HG03139 (cell line): Measurements from ENCODE around the gene PLXND1.

Source experiments
- ATAC-seq: cut with Tn5 transposase; IDR thresholded peaks from one replicate; pipeline ENCODE4 v1.9.1; 2021; ENCODE audit not compliant: unreplicated experiment

PLXND1 gene

GRCh38 chr3:129602309-129602708 lies 4.2 kb downstream of the PLXND1 start:
- ATAC-seq: no peak

GRCh38 chr3:129601713-129602112 lies 4.8 kb downstream of the PLXND1 start:
- no peak for ATAC-seq

DNA sequence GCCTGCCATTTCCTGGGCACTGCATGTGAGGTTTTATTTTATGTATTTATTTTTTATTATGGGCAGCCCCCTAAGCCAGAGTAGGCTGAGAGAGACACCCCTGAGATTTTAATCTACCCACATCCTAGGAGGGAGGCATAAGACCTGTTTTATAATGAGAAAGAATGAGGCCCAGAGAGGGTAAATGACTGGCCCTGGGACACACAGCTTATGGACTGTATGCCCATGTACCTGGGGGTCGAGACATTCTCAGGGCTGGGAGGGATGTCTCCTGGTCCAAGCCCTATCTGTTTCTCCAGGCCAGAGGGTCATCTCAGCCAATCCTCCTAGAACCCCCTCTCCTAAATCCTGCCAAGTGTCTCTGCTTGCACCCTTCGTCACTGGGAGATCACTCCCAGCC lies 6.1 kb downstream of the PLXND1 start:
- ATAC-seq: no peak

DNA sequence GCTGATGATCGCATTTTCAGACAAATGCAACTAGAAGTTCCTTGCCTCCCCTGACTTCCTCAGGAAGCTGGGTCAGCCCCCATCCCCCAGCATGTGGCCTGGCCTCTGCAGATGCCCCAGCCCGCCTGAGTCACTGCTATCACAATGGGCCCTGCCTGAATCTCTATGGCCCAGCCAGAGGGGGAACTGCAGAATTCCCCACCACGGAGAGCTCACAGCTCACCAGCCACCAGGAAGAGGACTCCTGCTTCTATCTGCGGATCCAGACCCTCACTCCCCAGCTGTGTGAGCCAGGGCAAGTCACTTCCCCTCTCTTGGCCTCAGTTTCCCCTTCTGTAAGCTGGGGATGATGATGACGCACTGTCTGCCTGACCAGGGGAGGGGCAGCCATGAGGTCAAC lies 6.9 kb downstream of the PLXND1 start:
- no peak for ATAC-seq

GRCh38 chr3:129599073-129599472 lies 7.4 kb downstream of the PLXND1 start:
- no peak for ATAC-seq

DNA sequence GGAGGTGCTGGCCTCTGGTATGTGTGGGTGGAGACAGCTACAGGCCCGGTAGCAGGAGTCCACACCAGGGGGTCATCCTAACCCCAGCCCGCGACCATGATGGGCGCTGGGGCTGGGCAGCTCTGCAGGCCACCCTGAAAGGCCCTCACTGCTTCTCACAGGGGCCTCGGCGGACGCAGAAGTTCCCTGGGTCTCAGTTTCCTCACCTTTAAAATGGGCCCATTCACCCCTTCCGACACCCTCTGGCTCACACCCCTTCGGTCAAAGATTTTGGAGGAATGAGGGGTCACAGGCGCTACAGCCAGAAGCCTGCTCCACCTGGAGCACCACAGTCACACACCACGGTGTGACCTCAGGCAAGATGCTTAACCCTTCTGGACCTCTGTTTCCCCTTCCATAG lies 8.0 kb downstream of the PLXND1 start:
- ATAC-seq: no peak

DNA sequence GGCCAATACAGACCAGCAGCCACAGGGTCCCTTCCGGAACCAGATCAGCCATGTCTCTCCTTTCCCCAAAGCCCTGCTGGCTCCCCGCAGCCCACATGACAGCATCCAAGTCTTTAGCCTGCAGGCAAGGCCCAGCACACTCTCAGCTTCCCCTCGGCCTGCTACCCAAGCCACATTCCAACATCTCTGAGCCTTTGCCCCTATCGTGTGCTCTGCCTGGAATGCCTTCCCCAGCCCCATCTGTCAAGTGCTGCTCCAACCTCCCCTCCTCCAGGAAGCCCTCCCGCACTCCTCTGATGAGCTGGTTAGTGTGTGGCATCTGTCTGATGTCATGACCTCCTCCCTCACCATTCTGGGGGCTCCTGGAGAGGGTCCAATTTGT lies 8.5 kb downstream of the PLXND1 start:
- no peak for ATAC-seq

DNA sequence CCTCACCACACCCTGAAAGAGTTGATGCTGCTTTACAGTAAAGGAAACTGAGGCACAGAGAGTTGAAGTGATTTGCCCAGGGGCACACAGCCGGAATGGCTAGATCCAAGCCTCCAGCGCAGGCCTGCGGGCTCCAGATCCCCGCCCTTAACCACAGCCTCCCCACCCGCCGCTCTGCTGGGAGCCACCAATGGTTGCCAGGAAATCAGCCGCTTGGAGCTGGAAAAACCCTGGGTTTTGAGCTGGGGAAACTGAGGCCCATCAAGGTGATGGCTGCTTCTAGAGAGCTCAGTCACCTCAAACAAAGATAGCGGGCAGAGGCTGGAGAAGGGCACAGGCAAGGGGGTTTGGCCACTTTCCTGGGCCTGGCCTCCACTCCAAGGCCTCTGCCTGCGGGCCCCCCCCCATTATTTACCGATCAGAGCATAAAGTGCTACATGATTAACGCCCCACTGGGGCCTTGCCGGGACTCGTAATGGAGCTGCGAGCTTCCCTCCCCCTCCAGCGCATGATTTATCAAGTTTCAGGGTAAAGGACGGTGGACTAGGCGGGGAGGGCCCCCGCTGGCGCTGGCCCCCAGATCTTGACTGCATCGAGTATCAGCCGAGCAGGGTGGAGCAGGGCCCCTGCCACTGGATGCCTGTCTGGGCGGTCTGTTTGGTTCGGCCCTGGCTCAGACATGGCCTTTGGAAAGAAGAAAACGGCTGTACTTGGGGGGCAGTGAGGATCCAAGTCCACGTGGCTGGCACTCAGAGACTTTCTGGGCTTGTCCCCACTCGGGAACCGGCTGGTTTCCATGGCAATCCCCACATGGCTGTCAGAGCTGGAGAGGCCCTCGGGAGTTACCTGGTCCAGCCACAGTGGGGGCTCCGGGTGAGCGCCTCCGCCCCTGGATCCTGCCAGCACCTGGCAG lies 9.1 kb downstream of the PLXND1 start:
- ATAC-seq: no peak

- no peak for ATAC-seq
Observed at GRCh38 chr3:129596194-129597086, 10.0 kb downstream of the PLXND1 start.

DNA sequence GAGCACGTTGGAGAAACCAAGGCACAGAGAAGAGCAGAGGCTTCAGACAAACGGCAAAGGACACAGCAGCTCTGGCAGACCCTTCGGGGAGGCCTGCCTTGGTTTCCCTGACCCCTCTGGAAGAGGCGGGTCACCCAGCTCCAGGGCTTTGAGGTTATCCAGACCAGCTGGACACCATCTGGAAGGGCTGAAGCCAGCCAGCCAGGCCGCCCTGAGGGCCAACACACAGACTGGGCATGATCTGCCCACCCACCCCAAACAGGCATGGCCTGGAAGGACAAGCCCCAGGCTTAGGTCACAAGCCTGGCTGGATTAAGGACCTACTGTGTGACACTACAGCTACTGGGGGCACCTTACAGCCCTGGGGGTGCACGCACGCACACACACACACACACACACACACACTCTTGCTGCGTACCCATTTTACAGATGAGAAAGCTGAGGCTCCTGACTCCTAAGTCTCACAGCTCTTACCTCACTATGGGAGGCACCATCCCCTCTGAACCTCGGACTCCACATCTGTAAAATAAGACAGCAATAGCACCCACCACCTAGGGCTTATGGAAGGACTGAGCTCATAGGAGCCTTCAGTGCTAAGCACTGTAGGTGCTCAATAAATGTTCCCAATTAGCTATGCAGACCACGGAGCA lies 10.8 kb downstream of the PLXND1 start:
- ATAC-seq: no peak

DNA sequence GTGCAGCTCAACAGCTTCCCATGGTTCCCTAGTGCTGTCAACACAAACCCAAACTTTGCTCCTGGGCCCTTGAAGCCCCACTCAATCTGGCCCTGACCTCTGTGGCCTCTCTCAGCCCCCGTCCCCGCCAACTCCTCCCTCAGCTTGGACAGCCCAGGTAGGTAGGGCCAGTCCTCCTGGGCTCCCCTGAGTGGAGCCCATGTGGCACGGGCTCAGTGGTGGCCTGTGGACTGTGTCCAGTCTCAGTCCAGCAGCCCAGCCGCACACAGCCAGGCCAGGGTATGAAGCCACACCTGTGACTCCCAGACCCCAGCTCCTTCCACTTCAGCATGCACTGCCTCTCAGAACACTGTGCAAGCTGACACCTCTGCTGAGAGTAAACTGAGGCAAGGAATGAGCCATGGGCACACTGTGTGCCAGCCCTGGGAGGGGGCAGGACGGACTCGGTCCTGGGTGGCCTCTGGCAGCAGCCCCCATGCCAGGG lies 11.5 kb downstream of the PLXND1 start:
- no peak for ATAC-seq

DNA sequence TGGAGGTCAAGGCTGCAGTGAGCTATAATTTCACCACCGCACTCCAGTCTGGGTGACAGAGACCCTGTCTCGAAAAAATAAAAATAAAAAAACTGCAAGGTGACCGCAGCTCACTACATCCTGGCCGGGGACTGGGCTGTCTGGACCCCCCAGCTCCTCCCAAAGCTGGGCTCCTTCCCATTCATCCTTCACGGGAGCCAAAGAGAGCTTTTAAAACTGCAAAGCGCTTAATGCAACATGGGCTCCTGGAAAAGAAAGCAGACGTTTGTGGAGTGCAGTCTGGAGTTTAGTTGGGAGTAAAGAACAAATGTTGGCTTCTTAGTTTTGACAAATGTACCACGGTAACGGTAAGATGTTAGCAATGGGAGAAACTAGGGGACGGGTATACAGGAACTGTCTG lies 12.1 kb downstream of the PLXND1 start:
- no peak for ATAC-seq

GRCh38 chr3:129593595-129594339 lies 12.7 kb downstream of the PLXND1 start:
- ATAC-seq: no peak

DNA sequence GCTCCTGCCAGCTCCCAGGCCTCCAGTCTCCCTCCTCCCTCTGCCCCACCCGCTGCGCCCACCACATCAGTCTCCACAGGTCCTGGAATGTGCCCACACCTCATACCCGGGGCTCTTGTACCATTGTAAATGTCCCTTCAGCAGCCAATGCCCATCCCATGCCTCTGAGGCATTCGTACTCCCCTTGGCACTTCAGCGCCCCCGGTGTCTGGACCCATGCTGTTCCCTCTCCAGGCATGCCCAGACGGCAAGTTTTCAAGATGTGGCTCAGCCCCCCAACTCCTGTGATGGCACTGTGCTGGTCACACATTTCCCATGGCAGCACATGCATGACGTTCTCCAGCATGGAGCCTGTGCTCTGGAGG lies 13.3 kb downstream of the PLXND1 start:
- ATAC-seq: no peak

DNA sequence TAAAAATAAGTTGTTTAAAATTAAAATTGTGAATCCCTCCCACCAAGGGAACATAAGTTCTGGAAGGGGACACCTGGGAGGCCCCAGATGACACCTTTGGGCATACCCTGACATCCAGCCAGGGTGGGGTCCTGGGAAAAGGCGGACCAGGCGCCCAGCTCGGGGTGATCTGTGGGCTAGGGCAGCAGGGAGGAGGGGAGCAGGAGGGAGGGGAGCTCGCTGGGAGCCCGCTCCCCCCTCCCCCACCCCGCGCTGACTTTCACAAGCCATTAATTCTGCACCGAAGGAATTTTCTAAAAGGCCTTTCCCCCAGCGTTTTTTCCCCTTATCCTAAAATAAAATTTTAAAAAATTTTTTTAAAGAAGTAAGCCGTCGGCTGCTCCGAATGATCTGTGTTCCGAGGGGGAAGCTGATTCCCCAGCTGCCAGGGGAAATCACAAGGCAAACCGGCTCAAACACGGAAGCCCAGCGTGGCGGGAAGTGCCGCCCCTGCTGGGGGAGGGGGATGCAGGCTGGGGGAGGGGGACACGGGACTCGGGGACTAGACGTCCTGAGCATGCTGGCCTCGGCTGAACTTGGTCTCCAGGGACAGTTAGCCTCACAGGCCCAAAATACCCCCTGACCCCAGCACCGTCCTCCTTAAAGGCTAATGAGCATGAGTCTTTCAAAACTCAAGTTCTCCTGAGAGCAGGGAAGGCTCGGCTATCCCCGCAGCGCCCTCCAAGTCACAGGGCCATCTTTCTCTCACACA lies 13.9 kb downstream of the PLXND1 start:
- ATAC-seq: no peak

GRCh38 chr3:129591932-129592331 lies 14.5 kb downstream of the PLXND1 start:
- ATAC-seq: no peak

DNA sequence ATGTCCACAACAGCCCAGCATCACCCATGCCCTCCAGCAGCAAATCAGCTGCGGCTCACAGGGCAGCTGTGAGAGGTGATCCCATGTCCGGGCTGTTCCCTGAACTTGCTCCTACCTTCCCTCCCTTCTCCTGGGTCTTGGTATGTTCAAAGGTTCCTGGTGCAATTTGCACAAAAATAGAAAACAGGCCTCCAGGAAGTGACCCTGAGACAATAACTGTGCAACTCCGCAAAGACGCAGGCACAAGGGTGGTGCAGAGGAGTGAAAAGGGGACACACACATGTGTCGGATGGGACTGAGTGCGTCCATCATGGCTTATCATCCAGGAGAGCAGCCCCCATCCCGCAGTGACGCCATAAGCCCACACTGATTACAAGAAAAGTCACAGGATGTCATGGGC lies 16.3 kb downstream of the PLXND1 start:
- ATAC-seq: no peak

DNA sequence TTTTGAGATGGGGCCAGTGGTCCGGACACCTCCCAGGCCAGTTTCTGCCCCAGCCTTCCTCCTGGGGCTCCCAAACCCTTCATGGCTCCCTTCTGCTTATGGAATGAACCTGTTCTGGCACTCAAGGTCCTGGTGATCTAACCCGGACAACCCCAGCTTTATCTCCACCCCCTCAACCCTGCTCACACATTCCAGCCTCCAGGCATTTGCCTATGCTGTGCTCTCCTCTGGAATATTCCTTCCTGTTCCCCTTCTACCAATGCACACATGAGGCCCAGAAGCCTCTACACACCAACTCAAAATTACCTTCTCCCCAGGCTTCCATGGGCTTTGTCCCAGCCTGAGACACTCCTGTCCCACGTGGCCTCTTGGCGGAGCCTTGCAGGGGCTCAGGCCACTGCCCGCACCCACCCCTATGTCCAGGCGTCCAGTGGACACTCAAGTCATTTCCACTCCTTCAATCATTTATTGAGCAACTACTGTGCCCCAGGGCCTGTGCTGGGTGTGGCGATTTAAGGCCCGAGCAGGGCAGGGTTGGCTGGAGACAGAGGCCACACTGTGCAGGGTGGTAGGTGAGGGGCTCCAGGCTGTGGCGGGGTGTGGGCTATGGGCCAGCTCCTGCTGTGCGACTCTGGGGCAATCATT lies 18.8 kb downstream of the PLXND1 start:
- ATAC-seq: no peak

DNA sequence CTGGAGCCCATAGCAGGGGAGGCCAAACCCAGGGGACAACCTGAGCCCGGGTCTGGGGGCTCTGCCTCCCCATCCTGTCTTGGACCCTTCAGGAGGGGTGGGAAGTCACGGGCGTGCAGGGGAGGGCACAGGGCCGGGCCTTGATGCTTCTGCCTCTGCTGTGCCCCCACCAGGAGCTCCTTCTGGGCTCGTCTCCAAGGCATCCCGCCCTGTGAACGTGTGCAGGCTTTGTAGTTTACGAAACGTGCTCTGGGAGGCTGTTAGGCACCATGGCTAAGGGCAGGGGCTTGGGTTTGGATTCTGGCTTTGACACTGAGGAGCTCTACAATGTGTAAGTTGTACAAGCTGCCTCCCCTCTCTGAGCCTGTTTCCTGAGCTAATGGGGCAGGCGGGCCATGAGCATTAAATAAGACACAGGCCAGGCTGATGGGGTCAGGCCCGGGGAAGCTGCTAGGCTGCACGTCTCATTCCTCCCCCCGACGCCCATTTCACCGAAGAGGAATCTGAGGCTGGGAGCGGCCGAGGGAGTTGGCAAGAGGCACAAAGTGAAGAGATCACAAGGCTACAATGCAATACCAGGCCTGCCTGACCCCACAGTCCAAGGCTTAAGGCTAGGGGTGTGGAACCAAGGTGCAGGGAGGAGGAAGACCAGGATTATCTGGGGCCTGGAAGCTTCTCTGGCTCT lies 19.6 kb downstream of the PLXND1 start:
- no peak for ATAC-seq
